Measurements from ENCODE around the gene TPSB2. TPM values are rescaled to one million over a fixed set of nuclear protein-coding genes. Genes with fewer than 3 reads are reported as not detected.

The TPSB2 gene
- total RNA-seq, 1 experiment from 2014 or later, result 0.44 TPM

DNA sequence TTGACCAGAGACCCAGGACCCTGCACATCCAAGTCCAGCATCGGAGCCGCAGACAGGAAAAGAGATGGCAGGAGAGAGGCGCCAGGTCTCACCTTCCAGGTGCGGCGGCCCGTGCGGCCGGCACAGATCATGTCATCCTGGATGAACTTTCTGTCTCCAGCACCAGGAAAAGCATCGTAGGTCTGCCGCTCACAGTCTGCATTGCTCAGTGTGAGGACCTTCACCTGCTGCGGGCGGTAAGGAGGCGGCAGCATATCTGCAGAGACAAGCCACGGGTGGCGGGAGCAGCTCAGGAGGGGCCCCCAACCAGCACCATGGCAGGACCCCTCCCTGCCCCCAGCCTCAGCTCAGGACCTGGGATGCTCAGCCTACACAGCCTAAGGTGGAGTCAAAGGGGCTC, 43.8 kb upstream of the TPSB2 start:
- Mint-ChIP-seq H3K36me3 (no peaks in the 10 kb centered on the region), H3K4me1 (peaks cover 5% of the 10 kb centered on the region), H3K27me3 (ENCODE audit: low read depth) (no peaks in the 10 kb centered on the region), H3K9me3 (no peaks in the 10 kb centered on the region), H3K27ac (no peak overlapping the region), H3K4me3 (no peak overlapping the region)
- POLR2A ChIA-PET, result no interaction called here
- CTCF ChIA-PET, result no interaction called here
- no peak for DNase-seq (ENCODE audit: low spot score)
- ATAC-seq, result no peak
- TF ChIP-seq, protein P1, sequence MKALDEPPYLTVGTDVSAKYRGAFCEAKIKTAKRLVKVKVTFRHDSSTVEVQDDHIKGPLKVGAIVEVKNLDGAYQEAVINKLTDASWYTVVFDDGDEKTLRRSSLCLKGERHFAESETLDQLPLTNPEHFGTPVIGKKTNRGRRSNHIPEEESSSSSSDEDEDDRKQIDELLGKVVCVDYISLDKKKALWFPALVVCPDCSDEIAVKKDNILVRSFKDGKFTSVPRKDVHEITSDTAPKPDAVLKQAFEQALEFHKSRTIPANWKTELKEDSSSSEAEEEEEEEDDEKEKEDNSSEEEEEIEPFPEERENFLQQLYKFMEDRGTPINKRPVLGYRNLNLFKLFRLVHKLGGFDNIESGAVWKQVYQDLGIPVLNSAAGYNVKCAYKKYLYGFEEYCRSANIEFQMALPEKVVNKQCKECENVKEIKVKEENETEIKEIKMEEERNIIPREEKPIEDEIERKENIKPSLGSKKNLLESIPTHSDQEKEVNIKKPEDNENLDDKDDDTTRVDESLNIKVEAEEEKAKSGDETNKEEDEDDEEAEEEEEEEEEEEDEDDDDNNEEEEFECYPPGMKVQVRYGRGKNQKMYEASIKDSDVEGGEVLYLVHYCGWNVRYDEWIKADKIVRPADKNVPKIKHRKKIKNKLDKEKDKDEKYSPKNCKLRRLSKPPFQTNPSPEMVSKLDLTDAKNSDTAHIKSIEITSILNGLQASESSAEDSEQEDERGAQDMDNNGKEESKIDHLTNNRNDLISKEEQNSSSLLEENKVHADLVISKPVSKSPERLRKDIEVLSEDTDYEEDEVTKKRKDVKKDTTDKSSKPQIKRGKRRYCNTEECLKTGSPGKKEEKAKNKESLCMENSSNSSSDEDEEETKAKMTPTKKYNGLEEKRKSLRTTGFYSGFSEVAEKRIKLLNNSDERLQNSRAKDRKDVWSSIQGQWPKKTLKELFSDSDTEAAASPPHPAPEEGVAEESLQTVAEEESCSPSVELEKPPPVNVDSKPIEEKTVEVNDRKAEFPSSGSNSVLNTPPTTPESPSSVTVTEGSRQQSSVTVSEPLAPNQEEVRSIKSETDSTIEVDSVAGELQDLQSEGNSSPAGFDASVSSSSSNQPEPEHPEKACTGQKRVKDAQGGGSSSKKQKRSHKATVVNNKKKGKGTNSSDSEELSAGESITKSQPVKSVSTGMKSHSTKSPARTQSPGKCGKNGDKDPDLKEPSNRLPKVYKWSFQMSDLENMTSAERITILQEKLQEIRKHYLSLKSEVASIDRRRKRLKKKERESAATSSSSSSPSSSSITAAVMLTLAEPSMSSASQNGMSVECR (CRISPR knock-in tag; IDR thresholded peaks at IDR 0.05; ENCODE audit: borderline replicate concordance), result no peak
- TF ChIP-seq, protein P2, sequence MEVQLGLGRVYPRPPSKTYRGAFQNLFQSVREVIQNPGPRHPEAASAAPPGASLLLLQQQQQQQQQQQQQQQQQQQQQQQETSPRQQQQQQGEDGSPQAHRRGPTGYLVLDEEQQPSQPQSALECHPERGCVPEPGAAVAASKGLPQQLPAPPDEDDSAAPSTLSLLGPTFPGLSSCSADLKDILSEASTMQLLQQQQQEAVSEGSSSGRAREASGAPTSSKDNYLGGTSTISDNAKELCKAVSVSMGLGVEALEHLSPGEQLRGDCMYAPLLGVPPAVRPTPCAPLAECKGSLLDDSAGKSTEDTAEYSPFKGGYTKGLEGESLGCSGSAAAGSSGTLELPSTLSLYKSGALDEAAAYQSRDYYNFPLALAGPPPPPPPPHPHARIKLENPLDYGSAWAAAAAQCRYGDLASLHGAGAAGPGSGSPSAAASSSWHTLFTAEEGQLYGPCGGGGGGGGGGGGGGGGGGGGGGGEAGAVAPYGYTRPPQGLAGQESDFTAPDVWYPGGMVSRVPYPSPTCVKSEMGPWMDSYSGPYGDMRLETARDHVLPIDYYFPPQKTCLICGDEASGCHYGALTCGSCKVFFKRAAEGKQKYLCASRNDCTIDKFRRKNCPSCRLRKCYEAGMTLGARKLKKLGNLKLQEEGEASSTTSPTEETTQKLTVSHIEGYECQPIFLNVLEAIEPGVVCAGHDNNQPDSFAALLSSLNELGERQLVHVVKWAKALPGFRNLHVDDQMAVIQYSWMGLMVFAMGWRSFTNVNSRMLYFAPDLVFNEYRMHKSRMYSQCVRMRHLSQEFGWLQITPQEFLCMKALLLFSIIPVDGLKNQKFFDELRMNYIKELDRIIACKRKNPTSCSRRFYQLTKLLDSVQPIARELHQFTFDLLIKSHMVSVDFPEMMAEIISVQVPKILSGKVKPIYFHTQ (CRISPR knock-in tag; IDR thresholded peaks at IDR 0.05), result no peak
- TF ChIP-seq TEAD4 (CRISPR knock-in tag; IDR thresholded peaks at IDR 0.05) (no peak), NR3C1 (CRISPR knock-in tag; conservative IDR thresholded peaks at IDR 0.05; ENCODE audit: low read depth) (no peak), PRRX2 (CRISPR knock-in tag; IDR thresholded peaks at IDR 0.05) (no peak), IRF2 (CRISPR knock-in tag; IDR thresholded peaks at IDR 0.05; ENCODE audit: borderline replicate concordance, low read depth) (no peak), NFATC4 (CRISPR knock-in tag; IDR thresholded peaks at IDR 0.05) (no peak), ZNF416 (CRISPR knock-in tag; IDR thresholded peaks at IDR 0.05) (no peak), NFE2L1 (CRISPR knock-in tag; IDR thresholded peaks at IDR 0.05) (no peak)
- TF ChIP-seq, protein P3, sequence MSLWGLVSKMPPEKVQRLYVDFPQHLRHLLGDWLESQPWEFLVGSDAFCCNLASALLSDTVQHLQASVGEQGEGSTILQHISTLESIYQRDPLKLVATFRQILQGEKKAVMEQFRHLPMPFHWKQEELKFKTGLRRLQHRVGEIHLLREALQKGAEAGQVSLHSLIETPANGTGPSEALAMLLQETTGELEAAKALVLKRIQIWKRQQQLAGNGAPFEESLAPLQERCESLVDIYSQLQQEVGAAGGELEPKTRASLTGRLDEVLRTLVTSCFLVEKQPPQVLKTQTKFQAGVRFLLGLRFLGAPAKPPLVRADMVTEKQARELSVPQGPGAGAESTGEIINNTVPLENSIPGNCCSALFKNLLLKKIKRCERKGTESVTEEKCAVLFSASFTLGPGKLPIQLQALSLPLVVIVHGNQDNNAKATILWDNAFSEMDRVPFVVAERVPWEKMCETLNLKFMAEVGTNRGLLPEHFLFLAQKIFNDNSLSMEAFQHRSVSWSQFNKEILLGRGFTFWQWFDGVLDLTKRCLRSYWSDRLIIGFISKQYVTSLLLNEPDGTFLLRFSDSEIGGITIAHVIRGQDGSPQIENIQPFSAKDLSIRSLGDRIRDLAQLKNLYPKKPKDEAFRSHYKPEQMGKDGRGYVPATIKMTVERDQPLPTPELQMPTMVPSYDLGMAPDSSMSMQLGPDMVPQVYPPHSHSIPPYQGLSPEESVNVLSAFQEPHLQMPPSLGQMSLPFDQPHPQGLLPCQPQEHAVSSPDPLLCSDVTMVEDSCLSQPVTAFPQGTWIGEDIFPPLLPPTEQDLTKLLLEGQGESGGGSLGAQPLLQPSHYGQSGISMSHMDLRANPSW (CRISPR knock-in tag; conservative IDR thresholded peaks at IDR 0.05; ENCODE audit: low read depth), result no peak
- TF ChIP-seq, protein P4, sequence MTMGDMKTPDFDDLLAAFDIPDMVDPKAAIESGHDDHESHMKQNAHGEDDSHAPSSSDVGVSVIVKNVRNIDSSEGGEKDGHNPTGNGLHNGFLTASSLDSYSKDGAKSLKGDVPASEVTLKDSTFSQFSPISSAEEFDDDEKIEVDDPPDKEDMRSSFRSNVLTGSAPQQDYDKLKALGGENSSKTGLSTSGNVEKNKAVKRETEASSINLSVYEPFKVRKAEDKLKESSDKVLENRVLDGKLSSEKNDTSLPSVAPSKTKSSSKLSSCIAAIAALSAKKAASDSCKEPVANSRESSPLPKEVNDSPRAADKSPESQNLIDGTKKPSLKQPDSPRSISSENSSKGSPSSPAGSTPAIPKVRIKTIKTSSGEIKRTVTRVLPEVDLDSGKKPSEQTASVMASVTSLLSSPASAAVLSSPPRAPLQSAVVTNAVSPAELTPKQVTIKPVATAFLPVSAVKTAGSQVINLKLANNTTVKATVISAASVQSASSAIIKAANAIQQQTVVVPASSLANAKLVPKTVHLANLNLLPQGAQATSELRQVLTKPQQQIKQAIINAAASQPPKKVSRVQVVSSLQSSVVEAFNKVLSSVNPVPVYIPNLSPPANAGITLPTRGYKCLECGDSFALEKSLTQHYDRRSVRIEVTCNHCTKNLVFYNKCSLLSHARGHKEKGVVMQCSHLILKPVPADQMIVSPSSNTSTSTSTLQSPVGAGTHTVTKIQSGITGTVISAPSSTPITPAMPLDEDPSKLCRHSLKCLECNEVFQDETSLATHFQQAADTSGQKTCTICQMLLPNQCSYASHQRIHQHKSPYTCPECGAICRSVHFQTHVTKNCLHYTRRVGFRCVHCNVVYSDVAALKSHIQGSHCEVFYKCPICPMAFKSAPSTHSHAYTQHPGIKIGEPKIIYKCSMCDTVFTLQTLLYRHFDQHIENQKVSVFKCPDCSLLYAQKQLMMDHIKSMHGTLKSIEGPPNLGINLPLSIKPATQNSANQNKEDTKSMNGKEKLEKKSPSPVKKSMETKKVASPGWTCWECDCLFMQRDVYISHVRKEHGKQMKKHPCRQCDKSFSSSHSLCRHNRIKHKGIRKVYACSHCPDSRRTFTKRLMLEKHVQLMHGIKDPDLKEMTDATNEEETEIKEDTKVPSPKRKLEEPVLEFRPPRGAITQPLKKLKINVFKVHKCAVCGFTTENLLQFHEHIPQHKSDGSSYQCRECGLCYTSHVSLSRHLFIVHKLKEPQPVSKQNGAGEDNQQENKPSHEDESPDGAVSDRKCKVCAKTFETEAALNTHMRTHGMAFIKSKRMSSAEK (CRISPR knock-in tag; IDR thresholded peaks at IDR 0.05; ENCODE audit: borderline replicate concordance), result no peak
- TF ChIP-seq, protein P5, sequence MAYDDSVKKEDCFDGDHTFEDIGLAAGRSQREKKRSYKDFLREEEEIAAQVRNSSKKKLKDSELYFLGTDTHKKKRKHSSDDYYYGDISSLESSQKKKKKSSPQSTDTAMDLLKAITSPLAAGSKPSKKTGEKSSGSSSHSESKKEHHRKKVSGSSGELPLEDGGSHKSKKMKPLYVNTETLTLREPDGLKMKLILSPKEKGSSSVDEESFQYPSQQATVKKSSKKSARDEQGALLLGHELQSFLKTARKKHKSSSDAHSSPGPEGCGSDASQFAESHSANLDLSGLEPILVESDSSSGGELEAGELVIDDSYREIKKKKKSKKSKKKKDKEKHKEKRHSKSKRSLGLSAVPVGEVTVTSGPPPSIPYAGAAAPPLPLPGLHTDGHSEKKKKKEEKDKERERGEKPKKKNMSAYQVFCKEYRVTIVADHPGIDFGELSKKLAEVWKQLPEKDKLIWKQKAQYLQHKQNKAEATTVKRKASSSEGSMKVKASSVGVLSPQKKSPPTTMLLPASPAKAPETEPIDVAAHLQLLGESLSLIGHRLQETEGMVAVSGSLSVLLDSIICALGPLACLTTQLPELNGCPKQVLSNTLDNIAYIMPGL (CRISPR knock-in tag; IDR thresholded peaks at IDR 0.05), result no peak
- TF ChIP-seq, protein P6, sequence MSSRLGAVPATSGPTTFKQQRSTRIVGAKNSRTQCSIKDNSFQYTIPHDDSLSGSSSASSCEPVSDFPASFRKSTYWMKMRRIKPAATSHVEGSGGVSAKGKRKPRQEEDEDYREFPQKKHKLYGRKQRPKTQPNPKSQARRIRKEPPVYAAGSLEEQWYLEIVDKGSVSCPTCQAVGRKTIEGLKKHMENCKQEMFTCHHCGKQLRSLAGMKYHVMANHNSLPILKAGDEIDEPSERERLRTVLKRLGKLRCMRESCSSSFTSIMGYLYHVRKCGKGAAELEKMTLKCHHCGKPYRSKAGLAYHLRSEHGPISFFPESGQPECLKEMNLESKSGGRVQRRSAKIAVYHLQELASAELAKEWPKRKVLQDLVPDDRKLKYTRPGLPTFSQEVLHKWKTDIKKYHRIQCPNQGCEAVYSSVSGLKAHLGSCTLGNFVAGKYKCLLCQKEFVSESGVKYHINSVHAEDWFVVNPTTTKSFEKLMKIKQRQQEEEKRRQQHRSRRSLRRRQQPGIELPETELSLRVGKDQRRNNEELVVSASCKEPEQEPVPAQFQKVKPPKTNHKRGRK (CRISPR knock-in tag; IDR thresholded peaks at IDR 0.05; ENCODE audit: borderline replicate concordance), result no peak
- TF ChIP-seq, protein P7, sequence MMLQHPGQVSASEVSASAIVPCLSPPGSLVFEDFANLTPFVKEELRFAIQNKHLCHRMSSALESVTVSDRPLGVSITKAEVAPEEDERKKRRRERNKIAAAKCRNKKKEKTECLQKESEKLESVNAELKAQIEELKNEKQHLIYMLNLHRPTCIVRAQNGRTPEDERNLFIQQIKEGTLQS (CRISPR knock-in tag; conservative IDR thresholded peaks at IDR 0.05), result no peak
- TF ChIP-seq, protein P8, sequence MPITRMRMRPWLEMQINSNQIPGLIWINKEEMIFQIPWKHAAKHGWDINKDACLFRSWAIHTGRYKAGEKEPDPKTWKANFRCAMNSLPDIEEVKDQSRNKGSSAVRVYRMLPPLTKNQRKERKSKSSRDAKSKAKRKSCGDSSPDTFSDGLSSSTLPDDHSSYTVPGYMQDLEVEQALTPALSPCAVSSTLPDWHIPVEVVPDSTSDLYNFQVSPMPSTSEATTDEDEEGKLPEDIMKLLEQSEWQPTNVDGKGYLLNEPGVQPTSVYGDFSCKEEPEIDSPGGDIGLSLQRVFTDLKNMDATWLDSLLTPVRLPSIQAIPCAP (CRISPR knock-in tag; IDR thresholded peaks at IDR 0.05), result no peak
- TF ChIP-seq, protein P9, sequence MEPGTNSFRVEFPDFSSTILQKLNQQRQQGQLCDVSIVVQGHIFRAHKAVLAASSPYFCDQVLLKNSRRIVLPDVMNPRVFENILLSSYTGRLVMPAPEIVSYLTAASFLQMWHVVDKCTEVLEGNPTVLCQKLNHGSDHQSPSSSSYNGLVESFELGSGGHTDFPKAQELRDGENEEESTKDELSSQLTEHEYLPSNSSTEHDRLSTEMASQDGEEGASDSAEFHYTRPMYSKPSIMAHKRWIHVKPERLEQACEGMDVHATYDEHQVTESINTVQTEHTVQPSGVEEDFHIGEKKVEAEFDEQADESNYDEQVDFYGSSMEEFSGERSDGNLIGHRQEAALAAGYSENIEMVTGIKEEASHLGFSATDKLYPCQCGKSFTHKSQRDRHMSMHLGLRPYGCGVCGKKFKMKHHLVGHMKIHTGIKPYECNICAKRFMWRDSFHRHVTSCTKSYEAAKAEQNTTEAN (CRISPR knock-in tag; IDR thresholded peaks at IDR 0.05), result no peak
